HL-60 (cell line): ENCODE results near the gene HEYL.

ENCODE experiments used
- GABPA ChIP-seq: IDR thresholded peaks from 2 replicates; pipeline ENCODE4 v1.6.1; 2012; ENCODE audit warnings: low read depth
- POLR2AphosphoS5 ChIP-seq: IDR thresholded peaks from 2 replicates; pipeline ENCODE4 v1.6.1; 2012; ENCODE audit warnings: low read depth
- SPI1 ChIP-seq: IDR thresholded peaks from 2 replicates; pipeline ENCODE4 v1.6.1; 2012; ENCODE audit warnings: low read depth, mild to moderate bottlenecking, borderline replicate concordance
- TF ChIP-seq, protein P1 (sequence below): IDR thresholded peaks from one replicate; pipeline ENCODE4 v1.5.1; 2011; ENCODE audit warnings: low read length, control low read depth, inconsistent platforms; ENCODE audit not compliant: insufficient read depth
- TF ChIP-seq, protein P2 (sequence below): IDR thresholded peaks from 2 replicates; pipeline ENCODE4 v1.6.1; 2012; ENCODE audit warnings: low read depth; ENCODE audit not compliant: insufficient replicate concordance

DNA sequence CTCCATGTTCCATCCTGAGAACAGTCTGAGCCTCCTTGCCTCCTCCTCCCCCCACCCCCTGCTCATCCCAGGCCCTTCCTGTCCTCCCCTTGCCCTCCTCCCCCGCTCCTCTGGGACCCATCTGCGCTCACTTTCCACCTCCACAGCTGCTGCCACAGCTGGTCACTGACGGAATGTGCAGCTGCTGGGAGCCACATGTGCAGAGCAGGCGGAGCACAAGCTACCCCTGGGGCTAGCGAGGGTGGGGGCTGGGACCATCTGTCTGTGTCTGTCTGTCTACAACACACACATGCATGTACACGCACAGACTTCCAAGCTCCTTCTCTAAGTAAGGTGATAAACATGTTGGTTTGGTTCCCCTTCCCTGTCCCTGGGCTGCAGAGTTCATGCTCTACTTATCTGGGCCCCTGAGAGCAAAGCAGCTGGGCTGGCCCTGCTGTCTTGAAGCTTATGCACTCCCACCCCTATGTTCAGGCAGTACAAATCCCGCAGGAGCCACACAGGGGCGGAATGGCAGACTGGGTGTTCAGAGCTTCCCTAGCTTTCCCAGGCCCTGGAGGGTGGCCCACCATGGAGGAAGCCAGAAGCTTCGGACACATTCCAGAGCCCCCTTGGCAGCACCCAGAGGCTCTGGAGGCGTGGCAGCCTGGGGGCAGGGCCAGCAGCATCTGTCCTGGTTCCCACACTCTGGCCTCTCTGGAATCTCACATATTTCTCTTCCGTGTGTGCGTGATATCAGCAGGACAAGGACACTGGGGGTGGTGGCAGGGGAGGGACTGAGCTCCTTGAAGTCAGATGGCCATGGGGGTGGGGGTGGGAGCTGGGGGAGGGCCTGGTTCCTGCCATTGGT, 7.0 kb upstream of the HEYL start:
- TF ChIP-seq SPI1: no peak
- TF ChIP-seq, protein P1, sequence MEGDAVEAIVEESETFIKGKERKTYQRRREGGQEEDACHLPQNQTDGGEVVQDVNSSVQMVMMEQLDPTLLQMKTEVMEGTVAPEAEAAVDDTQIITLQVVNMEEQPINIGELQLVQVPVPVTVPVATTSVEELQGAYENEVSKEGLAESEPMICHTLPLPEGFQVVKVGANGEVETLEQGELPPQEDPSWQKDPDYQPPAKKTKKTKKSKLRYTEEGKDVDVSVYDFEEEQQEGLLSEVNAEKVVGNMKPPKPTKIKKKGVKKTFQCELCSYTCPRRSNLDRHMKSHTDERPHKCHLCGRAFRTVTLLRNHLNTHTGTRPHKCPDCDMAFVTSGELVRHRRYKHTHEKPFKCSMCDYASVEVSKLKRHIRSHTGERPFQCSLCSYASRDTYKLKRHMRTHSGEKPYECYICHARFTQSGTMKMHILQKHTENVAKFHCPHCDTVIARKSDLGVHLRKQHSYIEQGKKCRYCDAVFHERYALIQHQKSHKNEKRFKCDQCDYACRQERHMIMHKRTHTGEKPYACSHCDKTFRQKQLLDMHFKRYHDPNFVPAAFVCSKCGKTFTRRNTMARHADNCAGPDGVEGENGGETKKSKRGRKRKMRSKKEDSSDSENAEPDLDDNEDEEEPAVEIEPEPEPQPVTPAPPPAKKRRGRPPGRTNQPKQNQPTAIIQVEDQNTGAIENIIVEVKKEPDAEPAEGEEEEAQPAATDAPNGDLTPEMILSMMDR: no peak
- no peak for TF ChIP-seq POLR2AphosphoS5
- TF ChIP-seq, protein P2, sequence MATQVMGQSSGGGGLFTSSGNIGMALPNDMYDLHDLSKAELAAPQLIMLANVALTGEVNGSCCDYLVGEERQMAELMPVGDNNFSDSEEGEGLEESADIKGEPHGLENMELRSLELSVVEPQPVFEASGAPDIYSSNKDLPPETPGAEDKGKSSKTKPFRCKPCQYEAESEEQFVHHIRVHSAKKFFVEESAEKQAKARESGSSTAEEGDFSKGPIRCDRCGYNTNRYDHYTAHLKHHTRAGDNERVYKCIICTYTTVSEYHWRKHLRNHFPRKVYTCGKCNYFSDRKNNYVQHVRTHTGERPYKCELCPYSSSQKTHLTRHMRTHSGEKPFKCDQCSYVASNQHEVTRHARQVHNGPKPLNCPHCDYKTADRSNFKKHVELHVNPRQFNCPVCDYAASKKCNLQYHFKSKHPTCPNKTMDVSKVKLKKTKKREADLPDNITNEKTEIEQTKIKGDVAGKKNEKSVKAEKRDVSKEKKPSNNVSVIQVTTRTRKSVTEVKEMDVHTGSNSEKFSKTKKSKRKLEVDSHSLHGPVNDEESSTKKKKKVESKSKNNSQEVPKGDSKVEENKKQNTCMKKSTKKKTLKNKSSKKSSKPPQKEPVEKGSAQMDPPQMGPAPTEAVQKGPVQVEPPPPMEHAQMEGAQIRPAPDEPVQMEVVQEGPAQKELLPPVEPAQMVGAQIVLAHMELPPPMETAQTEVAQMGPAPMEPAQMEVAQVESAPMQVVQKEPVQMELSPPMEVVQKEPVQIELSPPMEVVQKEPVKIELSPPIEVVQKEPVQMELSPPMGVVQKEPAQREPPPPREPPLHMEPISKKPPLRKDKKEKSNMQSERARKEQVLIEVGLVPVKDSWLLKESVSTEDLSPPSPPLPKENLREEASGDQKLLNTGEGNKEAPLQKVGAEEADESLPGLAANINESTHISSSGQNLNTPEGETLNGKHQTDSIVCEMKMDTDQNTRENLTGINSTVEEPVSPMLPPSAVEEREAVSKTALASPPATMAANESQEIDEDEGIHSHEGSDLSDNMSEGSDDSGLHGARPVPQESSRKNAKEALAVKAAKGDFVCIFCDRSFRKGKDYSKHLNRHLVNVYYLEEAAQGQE: no peak
- no peak for TF ChIP-seq GABPA
